Kidney epithelial cell (primary cell): ENCODE results near the gene ZDHHC16. TPM values are rescaled to one million over a fixed set of nuclear protein-coding genes. Genes with fewer than 3 reads are reported as not detected.

Source experiments
- DNase-seq: peaks from one replicate; pipeline ENCODE4 v3.0.0-alpha.2; 2010; ENCODE audit warnings: low read depth
- H3K27me3 ChIP-seq: 2 replicates; pipeline ENCODE4 v1.6.0; 2011; ENCODE audit warnings: low read length; ENCODE audit not compliant: control insufficient read depth, insufficient read depth
- H3K36me3 ChIP-seq: 2 replicates; pipeline ENCODE4 v1.5.1; 2011; ENCODE audit warnings: low read length; ENCODE audit not compliant: control insufficient read depth, insufficient read depth
- H3K4me3 ChIP-seq: 2 replicates; pipeline ENCODE4 v1.5.1; 2011; ENCODE audit warnings: low read depth, mild to moderate bottlenecking, control low read depth, low read length
- total RNA-seq: library from RNA; depleted of rRNA; stranded (reverse); fragments of >200 nt; gene quantifications from 2 replicates; pipeline ENCODE4 v1.2.3, GENCODE V29; 2015
- TF ChIP-seq, protein P1 (sequence below): IDR thresholded peaks from 2 replicates; pipeline ENCODE4 v1.5.1; 2011; ENCODE audit warnings: mild to moderate bottlenecking, moderate library complexity, low read length, control low read depth, inconsistent platforms; ENCODE audit not compliant: insufficient read depth, poor library complexity, severe bottlenecking

Gene ZDHHC16
- total RNA-seq, 1 donor from 2014 or later: 42.4 TPM

DNA sequence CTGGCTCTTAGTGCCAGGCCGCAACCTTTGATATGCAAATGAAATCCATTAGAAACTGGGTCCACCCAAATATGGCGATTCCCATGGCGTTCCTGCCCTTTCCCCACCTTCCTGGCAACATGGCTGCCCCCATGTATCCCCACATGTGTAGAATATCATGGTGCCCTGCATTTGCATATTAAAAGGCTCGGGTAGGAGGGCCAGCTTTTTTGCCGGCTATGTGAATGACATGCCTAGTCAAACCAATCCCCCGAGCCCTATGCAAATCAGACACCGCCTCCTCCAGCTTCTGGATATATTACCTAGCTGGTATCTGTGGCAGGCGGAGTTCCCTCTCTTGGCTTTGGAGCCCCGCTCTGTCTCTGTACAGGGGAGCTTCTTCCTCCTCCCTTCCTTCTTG is 34.0 kb downstream of the ZDHHC16 start:
- TF ChIP-seq, protein P1, sequence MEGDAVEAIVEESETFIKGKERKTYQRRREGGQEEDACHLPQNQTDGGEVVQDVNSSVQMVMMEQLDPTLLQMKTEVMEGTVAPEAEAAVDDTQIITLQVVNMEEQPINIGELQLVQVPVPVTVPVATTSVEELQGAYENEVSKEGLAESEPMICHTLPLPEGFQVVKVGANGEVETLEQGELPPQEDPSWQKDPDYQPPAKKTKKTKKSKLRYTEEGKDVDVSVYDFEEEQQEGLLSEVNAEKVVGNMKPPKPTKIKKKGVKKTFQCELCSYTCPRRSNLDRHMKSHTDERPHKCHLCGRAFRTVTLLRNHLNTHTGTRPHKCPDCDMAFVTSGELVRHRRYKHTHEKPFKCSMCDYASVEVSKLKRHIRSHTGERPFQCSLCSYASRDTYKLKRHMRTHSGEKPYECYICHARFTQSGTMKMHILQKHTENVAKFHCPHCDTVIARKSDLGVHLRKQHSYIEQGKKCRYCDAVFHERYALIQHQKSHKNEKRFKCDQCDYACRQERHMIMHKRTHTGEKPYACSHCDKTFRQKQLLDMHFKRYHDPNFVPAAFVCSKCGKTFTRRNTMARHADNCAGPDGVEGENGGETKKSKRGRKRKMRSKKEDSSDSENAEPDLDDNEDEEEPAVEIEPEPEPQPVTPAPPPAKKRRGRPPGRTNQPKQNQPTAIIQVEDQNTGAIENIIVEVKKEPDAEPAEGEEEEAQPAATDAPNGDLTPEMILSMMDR: no peak
- Histone ChIP-seq H3K4me3 (no peak overlapping the region), H3K27me3 (no peaks in the 10 kb centered on the region), H3K36me3 (no peaks in the 10 kb centered on the region)
- no peak for DNase-seq

DNA sequence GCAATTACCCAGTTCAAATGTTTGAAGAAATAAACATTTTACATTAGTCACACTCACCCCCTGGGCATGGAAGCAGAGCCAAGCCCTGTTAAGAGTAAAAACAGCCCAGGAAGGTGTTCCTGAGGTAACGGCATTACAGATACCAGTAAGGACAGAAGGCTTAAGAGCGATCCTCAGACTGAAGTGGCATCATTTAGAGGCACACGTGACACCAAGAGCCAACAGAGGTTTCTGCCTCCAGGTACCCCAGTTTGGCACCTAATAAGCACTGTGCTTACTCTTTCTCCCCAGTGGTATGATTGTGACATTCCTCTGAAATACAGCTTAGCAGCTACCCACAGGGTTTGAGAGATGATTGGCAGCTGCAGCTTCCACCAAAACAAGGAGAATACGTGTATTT is 35.1 kb downstream of the ZDHHC16 start:
- no peaks in the 10 kb centered on the region for H3K36me3 ChIP-seq
- TF ChIP-seq, protein P1: no peak
- DNase-seq: no peak
- H3K27me3 ChIP-seq: no peaks in the 10 kb centered on the region
- no peak overlapping the region for H3K4me3 ChIP-seq

DNA sequence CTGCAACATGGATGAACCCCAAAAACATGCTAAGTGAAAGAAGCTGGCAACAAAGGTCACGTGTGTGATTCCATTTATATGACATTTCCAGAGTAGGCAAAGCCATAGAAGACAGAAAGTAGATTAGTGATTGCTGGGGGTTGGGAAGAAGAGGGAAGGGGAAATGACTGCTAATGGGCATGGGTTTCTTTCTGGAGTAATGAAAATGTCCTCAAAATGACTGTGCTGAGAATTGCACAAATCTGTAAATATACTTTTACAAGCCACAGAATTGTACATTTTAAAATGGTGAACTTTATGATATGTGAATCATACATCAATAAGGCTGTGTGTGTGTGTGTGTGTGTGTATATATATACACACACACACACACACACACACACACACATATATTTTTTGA is 36.4 kb downstream of the ZDHHC16 start:
- TF ChIP-seq, protein P1: no peak
- Histone ChIP-seq H3K27me3 (no peaks in the 10 kb centered on the region), H3K4me3 (no peak overlapping the region), H3K36me3 (no peaks in the 10 kb centered on the region)
- DNase-seq: no peak

DNA sequence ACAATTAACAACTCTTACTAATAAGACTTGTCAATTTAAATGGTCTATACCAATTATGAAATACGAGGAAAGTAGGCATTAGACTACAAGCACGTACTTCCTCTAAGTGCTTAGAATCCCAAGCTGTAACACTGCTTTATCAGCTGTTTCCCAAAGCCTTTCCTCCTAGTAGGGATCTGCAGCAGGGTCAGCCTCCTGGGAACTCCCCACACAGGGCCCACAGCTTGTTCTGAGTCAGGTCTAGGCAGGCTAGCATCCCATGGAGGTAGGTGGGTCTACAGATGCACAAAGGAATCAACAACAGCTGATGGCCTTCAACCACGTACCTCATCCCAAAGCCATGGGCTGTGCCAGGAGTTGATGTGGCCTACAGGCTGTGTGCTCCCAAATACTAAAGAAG is 37.5 kb downstream of the ZDHHC16 start:
- Histone ChIP-seq H3K27me3 (no peaks in the 10 kb centered on the region), H3K36me3 (no peaks in the 10 kb centered on the region), H3K4me3 (no peak overlapping the region)
- no peak for DNase-seq
- TF ChIP-seq, protein P1: no peak

DNA sequence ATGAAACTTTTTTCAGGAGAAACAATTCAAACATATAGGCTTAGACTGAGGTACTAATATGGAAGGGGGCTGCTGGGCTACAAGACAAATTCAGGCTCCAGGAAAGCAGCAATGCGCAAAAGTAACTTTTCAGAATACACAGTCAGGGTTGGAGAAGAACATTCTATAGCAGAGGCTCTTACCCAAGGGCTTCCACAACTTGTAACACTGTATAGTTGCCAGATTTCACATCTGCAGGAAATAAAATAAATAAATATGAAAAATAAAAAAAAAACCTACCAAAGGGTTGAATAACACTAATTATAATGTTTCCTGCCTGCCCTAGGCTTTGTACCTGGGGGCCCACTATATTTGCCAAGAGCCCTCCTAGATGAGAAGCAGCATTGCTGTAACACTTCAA is 37.9 kb downstream of the ZDHHC16 start:
- Histone ChIP-seq H3K27me3 (no peaks in the 10 kb centered on the region), H3K36me3 (no peaks in the 10 kb centered on the region), H3K4me3 (no peak overlapping the region)
- TF ChIP-seq, protein P1: no peak
- no peak for DNase-seq

DNA sequence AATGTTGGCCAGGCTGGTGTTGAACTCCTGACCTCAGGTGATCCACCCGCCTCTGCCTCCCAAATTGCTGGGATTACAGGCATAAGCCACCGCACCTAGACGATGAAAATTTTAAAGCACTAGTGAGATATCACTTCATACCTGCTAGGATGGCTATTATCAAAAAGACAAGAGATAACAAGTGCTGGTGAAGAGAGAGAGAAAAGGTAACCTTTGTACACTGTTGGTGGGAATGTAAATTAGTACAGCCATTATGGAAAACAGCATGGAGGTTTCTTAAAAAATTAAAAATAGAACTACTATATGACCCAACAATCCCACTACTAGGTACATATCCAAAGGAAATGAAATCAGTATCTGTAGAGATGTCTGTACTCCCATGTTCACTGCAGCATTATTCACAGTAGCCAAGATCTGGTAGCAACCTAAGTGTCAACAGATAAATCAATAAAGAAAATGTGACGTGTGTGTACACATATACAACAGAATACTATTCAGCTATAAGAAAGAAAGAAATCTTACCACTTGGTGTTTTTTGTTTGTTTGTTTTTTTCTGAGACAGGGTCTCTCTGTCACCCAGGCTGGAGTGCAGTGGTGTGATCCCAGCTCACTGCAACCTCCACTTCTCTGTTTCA is 39.8 kb downstream of the ZDHHC16 start:
- TF ChIP-seq, protein P1: no peak
- Histone ChIP-seq H3K36me3 (no peaks in the 10 kb centered on the region), H3K4me3 (no peak overlapping the region), H3K27me3 (no peaks in the 10 kb centered on the region)
- DNase-seq: no peak
